Activated CD8-positive, alpha-beta memory T cell treated with anti-CD3 and anti-CD28 coated beads for 48 hours (primary cell): ENCODE measurements around the gene MGLL.
"Not testable (repeated sequence)": the region's sequence is repeated elsewhere in the genome, so short reads cannot be mapped to it uniquely, and the experiment has no call there.

ENCODE experiments used
- DNase-seq, 3 experiments: peaks; one replicate each; pipeline ENCODE4 v3.0.0-alpha.2; 2020; ENCODE audit warnings: low read depth in 2 of 3, low spot score in 2 of 3

Gene MGLL

GRCh38 chr3:127711021-127711695 lies 111.2 kb downstream of the MGLL start:
- no peak for DNase-seq

GRCh38 chr3:127710155-127710941 lies 112.0 kb downstream of the MGLL start:
- no peak for DNase-seq

DNA sequence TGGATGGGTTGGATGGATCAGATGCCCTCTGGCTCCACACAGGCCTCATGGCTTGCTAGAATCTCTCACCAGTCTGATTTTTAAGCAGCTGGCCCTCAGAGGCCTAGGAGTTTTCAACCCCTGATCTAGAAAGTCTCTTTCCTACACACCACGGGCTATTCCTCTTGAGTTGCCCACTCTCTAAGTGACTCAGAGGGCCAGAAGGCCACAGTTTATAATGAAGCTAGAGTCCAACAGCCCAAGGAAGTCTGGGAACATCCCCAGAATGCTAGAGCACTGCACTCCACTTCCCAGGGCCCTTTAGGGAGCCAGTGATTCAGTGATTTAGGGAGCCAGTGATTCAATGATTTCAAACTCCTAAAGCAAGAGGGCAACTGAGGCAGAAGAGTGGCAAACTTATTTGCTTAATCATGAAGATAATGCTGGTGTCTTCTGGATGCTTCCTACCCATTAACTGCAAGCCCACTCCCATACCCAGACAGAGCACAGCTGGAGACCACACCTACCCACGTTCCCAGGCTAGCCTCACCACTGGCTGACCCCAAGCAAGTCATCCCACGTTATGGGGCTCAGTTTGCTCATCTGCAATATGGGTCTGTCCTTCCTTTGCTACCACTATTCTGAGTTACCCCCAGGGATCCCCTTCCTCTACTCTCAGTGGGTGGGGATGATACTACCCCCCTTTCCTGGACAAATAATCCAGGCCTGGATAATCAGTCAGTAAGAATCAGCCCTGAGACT lies 112.8 kb downstream of the MGLL start:
- no peak for DNase-seq

- no peak for DNase-seq
Observed at GRCh38 chr3:127708837-127709236, 113.5 kb downstream of the MGLL start.

DNA sequence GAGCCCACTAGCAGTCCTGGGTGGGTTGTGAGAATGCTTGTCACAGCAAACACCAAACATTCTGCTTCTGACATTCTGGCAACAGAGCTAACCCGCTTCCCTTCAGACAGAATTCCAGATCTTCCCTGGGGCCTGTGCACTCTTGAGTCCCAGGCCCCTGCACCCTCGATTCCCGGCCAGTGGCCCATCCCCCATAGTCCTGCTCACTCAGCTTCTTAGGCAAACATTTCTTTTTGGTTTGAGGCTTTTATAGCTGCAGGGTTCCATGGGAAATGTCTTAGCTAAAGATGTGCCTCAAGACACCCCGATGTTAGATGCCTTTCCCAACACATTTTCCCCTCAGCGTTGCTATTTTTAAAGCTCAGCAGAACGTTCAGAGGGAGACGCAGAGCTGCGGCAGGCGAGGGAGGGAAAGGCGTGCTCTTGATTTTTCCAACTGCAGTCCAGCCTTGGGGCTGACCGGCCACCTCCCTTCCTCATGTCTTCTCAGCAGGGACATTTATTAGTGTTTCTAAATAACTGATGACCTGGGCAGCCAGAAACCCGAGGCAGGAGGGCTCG lies 114.4 kb downstream of the MGLL start:
- DNase-seq = no peak

DNA sequence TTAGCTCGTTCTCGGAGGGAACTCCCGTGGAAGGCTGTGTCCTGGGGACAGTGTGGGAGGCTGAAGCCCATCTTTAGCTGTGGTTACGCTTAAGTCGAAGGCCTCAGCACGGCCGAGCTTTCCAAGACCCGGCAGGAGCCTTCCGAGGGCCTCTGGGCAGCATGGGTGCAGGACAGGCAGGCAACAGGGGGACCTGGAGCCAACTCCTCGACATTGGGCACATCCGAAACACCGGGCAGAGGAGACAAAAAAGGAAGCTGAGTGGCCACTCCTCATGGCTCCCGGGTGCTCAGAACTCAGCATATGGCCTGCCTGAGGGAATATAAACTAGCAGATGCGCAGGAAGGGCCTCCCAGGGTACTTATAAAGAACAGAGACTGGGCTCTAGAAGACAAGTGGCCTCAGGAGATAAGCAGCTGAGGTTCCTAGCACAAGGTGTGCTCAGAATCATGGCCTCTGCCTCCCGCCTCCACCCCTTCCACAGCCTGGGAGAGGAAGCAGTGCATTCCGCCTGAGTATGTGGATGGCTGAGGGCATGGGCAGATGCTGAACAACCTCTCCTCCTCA lies 115.4 kb downstream of the MGLL start:
- no peak for DNase-seq

DNA sequence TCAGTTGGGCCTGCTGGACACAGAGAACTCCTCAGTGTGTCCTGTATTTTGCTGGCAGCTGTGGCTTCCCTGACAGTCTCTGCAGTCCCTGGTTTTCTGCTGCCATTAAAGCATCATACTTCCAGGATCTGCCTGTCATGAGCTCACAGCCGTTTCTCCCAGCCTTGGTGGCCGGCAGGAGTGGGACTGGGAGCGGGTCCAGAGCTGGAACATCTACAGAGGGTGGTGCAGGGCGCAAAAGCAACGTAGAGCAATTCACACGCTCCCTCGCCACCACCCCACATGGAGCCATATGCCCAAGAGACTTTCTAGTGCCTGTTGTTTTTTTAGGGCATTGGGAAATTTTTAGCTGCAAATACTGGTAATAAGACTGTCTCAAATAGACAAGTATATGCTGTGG lies 116.0 kb downstream of the MGLL start:
- no peak for DNase-seq

- not testable (repeated sequence) for DNase-seq
Observed at GRCh38 chr3:127704840-127705239, 117.5 kb downstream of the MGLL start.

DNA sequence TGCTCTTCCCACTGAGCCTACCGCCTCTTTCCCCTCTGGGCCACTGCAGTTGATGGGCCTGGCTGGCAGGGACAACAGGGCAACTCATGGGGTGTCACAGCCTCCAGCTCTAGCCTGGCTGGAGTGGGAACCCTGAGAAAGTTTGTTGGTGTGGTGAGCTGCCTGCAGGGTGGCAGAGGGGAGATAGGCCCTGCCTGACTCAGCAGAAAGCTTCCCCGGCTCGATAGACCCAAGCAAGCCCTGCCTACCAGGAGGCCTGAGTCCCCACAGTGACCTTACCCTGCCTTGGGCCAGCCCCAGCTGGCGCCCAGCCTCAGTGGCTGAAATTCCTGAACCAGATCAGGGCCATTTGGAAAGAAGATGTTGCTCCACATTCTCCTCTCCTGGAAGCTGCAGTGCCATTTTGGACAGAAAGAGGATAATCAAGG lies 120.2 kb downstream of the MGLL start:
- no peak for DNase-seq

- no peak for DNase-seq
Observed at GRCh38 chr3:127701280-127701911, 120.9 kb downstream of the MGLL start.

DNA sequence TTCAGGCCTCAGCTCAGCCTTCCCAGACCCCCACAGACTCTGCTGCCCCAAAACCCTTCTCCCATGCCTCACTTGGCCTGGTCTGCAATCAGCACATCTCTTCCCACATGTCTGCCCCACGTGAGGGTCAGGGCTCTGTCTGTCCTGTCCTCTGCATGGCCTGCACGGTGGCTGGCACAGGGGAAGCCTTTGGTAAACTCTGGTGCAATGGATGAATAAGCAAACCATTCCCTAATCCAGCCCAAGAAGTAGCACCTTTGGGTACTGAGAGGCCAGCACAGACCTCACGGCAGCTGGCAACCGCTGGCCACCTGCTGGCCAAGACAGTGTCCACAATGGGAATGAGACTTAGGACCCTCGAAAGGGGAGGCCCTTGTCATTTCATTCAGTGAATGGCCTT lies 121.9 kb downstream of the MGLL start:
- DNase-seq = no peak

DNA sequence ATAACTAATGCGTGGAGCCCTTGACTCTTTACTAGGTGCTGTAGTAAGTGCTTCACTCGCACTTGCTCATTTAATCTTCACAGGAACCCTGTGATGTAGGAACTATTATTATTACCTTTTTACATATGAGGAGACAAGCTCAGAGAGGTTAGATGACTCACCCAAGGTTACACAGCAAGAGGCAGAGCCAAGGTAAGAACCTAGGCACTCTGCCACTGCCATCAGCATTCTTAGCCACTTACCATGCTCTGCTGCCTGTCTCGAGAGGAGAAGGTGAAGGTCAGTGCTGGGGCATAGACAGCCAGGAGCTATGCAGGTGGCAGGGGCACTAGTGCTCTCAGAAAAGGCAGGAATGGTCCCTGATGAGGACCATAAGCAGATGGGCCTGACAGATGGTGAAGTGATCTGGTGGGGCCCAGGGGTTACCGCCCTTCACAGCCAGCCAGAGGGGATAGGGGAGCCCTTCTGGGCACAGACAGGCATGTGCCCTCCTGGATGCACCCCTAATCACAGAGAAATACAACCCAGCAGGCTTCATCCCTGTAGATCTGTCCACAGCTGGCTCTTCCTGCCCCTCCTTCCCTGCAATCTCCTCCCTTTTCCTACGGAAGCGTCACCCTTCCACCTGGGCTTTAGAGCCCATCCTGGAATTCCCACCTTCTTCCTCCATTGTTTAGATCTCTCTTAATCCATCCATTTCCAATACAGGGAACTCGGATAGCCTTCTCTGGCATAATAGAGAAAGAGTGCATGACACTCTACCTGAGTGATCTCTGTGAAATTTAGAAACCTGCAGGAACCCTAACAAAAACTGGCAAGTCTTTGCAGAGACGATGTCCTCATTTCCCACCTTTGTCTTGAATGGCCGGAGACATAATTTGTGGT lies 122.7 kb downstream of the MGLL start:
- no peak for DNase-seq

DNA sequence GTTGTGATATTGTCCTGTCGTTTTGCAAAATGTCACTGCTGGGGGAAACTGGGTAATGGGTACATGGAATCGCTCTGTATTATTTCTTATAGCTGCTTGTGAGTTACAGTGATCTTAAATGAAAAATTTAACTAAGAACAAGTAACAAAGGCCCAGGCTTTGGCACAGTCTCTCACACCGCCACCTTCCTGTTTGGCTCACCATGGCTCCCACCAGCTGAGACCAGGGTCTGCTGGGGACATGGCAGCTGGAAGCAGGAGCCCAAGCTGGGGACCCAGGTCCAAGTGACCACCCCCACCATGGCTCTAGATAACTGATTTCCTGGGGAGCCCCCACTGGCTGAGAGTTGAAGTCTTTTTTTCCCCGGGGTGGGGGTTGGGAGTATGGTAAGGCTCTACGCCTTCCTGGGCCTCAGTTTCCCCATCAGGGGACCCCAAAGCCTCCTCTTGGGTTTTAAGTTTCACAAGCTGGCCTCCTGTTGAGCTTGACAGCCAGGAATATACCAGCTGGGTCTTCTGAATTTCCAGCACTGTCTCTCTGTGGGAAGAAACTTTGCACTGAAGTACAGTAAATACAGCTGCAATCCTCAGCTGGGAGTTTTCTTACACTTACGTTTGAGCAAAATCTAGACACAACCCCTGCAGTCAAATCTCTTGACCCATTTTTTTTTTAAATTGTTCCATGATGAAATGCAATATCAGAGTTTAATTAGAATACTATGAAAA lies 123.5 kb downstream of the MGLL start:
- no peak for DNase-seq

GRCh38 chr3:127698286-127698685 lies 124.0 kb downstream of the MGLL start:
- DNase-seq = no peak

GRCh38 chr3:127697551-127698240 lies 124.6 kb downstream of the MGLL start:
- DNase-seq = peak in 1 of 3 experiments; percentile 13

DNA sequence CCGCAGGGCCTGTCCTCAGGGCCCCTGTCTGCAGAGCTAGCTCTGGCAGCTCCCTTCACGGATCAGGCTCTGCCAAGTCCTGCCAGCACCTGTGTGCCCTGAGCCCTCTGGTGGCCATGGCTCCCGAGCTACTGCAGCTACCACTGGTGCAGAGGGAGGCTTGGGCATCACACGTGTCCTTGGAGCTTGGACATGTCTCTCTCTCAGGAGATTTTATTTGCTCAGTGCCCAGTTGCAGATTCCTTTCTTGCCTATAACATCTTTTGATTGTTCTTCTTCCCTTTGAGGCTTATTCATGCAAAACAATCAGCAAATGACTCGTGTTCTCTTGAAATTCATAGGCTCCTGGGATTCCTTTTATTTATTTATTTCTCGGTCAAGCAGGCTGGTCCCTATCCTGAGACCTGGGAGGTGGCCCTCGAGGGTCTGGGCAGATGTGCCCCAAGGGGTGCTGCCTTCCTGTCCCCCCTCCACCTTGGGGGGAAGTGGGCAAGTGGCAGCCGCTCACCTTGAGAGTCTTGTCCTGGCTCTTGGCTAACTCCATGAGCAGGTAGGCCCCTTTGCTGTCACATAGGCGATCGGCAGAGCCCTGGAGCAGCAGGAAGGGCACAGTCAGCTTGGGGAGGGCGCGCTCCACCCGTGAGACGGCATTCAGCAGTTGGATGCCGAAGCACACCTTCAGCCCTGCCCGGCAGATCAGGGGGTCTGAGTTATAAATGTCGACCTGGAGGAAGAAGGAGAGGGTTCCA lies 127.7 kb downstream of the MGLL start:
- DNase-seq = no peak

GRCh38 chr3:127693336-127693843 lies 128.9 kb downstream of the MGLL start:
- no peak for DNase-seq
